Measurements from ENCODE around the gene BCL2.

The BCL2 gene

GRCh38 chr18:63102941-63103744 lies 216.4 kb downstream of the BCL2 start:
- no peak for DNase-seq

GRCh38 chr18:63100630-63101055 lies 218.9 kb downstream of the BCL2 start:
- no peak for DNase-seq

GRCh38 chr18:63099848-63100629 lies 219.5 kb downstream of the BCL2 start:
- no peak for DNase-seq

- no peak for DNase-seq
These were observed 220.3 kb downstream of the BCL2 start for GRCh38 chr18:63099091-63099840.

GRCh38 chr18:63098018-63098981 lies 221.3 kb downstream of the BCL2 start:
- DNase-seq: no peak

GRCh38 chr18:63097178-63097577 lies 222.4 kb downstream of the BCL2 start:
- no peak for DNase-seq

- no peak for DNase-seq
These were observed 223.2 kb downstream of the BCL2 start for GRCh38 chr18:63096327-63096874.

GRCh38 chr18:63095768-63096167 lies 223.8 kb downstream of the BCL2 start:
- no peak for DNase-seq

- no peak for DNase-seq
These were observed 227.8 kb downstream of the BCL2 start for GRCh38 chr18:63091671-63092364.

GRCh38 chr18:63090334-63090733 lies 229.2 kb downstream of the BCL2 start:
- no peak for DNase-seq

GRCh38 chr18:63089041-63089440 lies 230.5 kb downstream of the BCL2 start:
- DNase-seq: no peak

GRCh38 chr18:63088262-63088661 lies 231.3 kb downstream of the BCL2 start:
- no peak for DNase-seq

GRCh38 chr18:63087421-63088230 lies 231.9 kb downstream of the BCL2 start:
- no peak for DNase-seq

GRCh38 chr18:63085611-63086010 lies 234.0 kb downstream of the BCL2 start:
- no peak for DNase-seq

GRCh38 chr18:63084219-63084618 lies 235.3 kb downstream of the BCL2 start:
- no peak for DNase-seq

- DNase-seq: no peak
These were observed 236.0 kb downstream of the BCL2 start for GRCh38 chr18:63083555-63083954.

GRCh38 chr18:63083020-63083531 lies 236.5 kb downstream of the BCL2 start:
- no peak for DNase-seq

GRCh38 chr18:63082366-63083019 lies 237.1 kb downstream of the BCL2 start:
- DNase-seq: no peak

- no peak for DNase-seq
These were observed 240.5 kb downstream of the BCL2 start for GRCh38 chr18:63079114-63079513.

GRCh38 chr18:63078471-63078870 lies 241.1 kb downstream of the BCL2 start:
- DNase-seq: no peak

All from NCI-H2107 (cell line).